Activated naive CD4-positive, alpha-beta T cell treated with anti-CD3 and anti-CD28 coated beads, Interleukin-2, amount 50 U/mL, for 24 hours (primary cell): ENCODE measurements around the gene CHN2.

Experiments used
- H3K27ac Mint-ChIP-seq: one replicate; pipeline ENCODE4 v1.8.0; 2021; ENCODE audit warnings: mild to moderate bottlenecking, mixed read lengths
- H3K27me3 Mint-ChIP-seq: one replicate; pipeline ENCODE4 v1.8.0; 2021; ENCODE audit warnings: mixed read lengths
- H3K36me3 Mint-ChIP-seq: one replicate; pipeline ENCODE4 v1.8.0; 2021; ENCODE audit warnings: mixed read lengths
- H3K4me1 Mint-ChIP-seq: one replicate; pipeline ENCODE4 v1.8.0; 2021; ENCODE audit warnings: mixed read lengths
- H3K4me3 Mint-ChIP-seq: one replicate; pipeline ENCODE4 v1.8.0; 2021; ENCODE audit warnings: mild to moderate bottlenecking, mixed read lengths
- H3K9me3 Mint-ChIP-seq: one replicate; pipeline ENCODE4 v1.8.0; 2021; ENCODE audit warnings: mixed read lengths

The CHN2 gene

GRCh38 chr7:29331163-29331562, 136.6 kb downstream of the CHN2 start:
- Mint-ChIP-seq H3K27me3 (peaks cover 5% of the 10 kb centered on the region), H3K4me3 (no peak overlapping the region), H3K36me3 (no peaks in the 10 kb centered on the region), H3K4me1 (no peaks in the 10 kb centered on the region), H3K9me3 (peaks cover 5% of the 10 kb centered on the region), H3K27ac (no peak overlapping the region)

GRCh38 chr7:29332042-29332811, 137.7 kb downstream of the CHN2 start:
- no peaks in the 10 kb centered on the region for H3K36me3 Mint-ChIP-seq
- H3K4me3 Mint-ChIP-seq = no peak overlapping the region
- H3K4me1 Mint-ChIP-seq = peaks cover 7% of the 10 kb centered on the region
- no peak overlapping the region for H3K27ac Mint-ChIP-seq
- no peaks in the 10 kb centered on the region for H3K9me3 Mint-ChIP-seq
- peaks cover 1% of the 10 kb centered on the region for H3K27me3 Mint-ChIP-seq

GRCh38 chr7:29332875-29333855, 138.6 kb downstream of the CHN2 start:
- no peak overlapping the region for H3K27ac Mint-ChIP-seq

GRCh38 chr7:29335188-29336083, 140.9 kb downstream of the CHN2 start:
- no peak overlapping the region for H3K27ac Mint-ChIP-seq
- no peak overlapping the region for H3K4me3 Mint-ChIP-seq
- H3K36me3 Mint-ChIP-seq = no peaks in the 10 kb centered on the region
- no peaks in the 10 kb centered on the region for H3K9me3 Mint-ChIP-seq
- peaks cover 14% of the 10 kb centered on the region for H3K4me1 Mint-ChIP-seq
- H3K27me3 Mint-ChIP-seq = no peaks in the 10 kb centered on the region

More at GRCh38 chr7:29332875-29333855, 138.6 kb downstream of the CHN2 start:
- Mint-ChIP-seq H3K27me3 (no peaks in the 10 kb centered on the region), H3K36me3 (no peaks in the 10 kb centered on the region), H3K4me3 (no peak overlapping the region), H3K4me1 (peaks cover 14% of the 10 kb centered on the region), H3K9me3 (no peaks in the 10 kb centered on the region)

- no peaks in the 10 kb centered on the region for H3K36me3 Mint-ChIP-seq
- no peaks in the 10 kb centered on the region for H3K27me3 Mint-ChIP-seq
- peak overlapping the region; percentile 1 for H3K4me3 Mint-ChIP-seq
- peaks cover 14% of the 10 kb centered on the region for H3K4me1 Mint-ChIP-seq
- no peak overlapping the region for H3K27ac Mint-ChIP-seq
- no peaks in the 10 kb centered on the region for H3K9me3 Mint-ChIP-seq
Measured at GRCh38 chr7:29337546-29338116, 143.1 kb downstream of the CHN2 start.

GRCh38 chr7:29340696-29341095, 146.1 kb downstream of the CHN2 start:
- peaks cover 14% of the 10 kb centered on the region for H3K4me1 Mint-ChIP-seq

GRCh38 chr7:29341156-29341555, 146.6 kb downstream of the CHN2 start:
- no peaks in the 10 kb centered on the region for H3K27me3 Mint-ChIP-seq
- H3K4me1 Mint-ChIP-seq = peaks cover 14% of the 10 kb centered on the region
- H3K4me3 Mint-ChIP-seq = no peak overlapping the region
- no peak overlapping the region for H3K27ac Mint-ChIP-seq
- no peaks in the 10 kb centered on the region for H3K9me3 Mint-ChIP-seq
- H3K36me3 Mint-ChIP-seq = no peaks in the 10 kb centered on the region

More at GRCh38 chr7:29340696-29341095, 146.1 kb downstream of the CHN2 start:
- Mint-ChIP-seq H3K9me3 (no peaks in the 10 kb centered on the region), H3K27me3 (no peaks in the 10 kb centered on the region), H3K4me3 (no peak overlapping the region), H3K36me3 (no peaks in the 10 kb centered on the region), H3K27ac (no peak overlapping the region)

GRCh38 chr7:29342761-29343160, 148.2 kb downstream of the CHN2 start:
- H3K4me1 Mint-ChIP-seq = peaks cover 2% of the 10 kb centered on the region
- no peak overlapping the region for H3K4me3 Mint-ChIP-seq
- H3K27ac Mint-ChIP-seq = no peak overlapping the region
- no peaks in the 10 kb centered on the region for H3K27me3 Mint-ChIP-seq
- no peaks in the 10 kb centered on the region for H3K36me3 Mint-ChIP-seq
- no peaks in the 10 kb centered on the region for H3K9me3 Mint-ChIP-seq

- no peaks in the 10 kb centered on the region for H3K9me3 Mint-ChIP-seq
- no peak overlapping the region for H3K27ac Mint-ChIP-seq
- no peaks in the 10 kb centered on the region for H3K36me3 Mint-ChIP-seq
- H3K27me3 Mint-ChIP-seq = no peaks in the 10 kb centered on the region
- no peaks in the 10 kb centered on the region for H3K4me1 Mint-ChIP-seq
- no peak overlapping the region for H3K4me3 Mint-ChIP-seq
Measured at GRCh38 chr7:29343399-29343798, 148.8 kb downstream of the CHN2 start.

GRCh38 chr7:29344334-29344978, 149.9 kb downstream of the CHN2 start:
- Mint-ChIP-seq H3K36me3 (no peaks in the 10 kb centered on the region), H3K4me3 (no peak overlapping the region), H3K27me3 (no peaks in the 10 kb centered on the region), H3K27ac (no peak overlapping the region), H3K4me1 (no peaks in the 10 kb centered on the region), H3K9me3 (no peaks in the 10 kb centered on the region)

- H3K9me3 Mint-ChIP-seq = no peaks in the 10 kb centered on the region
- no peak overlapping the region for H3K27ac Mint-ChIP-seq
- no peaks in the 10 kb centered on the region for H3K4me1 Mint-ChIP-seq
- H3K27me3 Mint-ChIP-seq = peaks cover 3% of the 10 kb centered on the region
- no peak overlapping the region for H3K4me3 Mint-ChIP-seq
- H3K36me3 Mint-ChIP-seq = no peaks in the 10 kb centered on the region
Measured at GRCh38 chr7:29345590-29345989, 151.0 kb downstream of the CHN2 start.

- H3K36me3 Mint-ChIP-seq = no peaks in the 10 kb centered on the region
- H3K9me3 Mint-ChIP-seq = no peaks in the 10 kb centered on the region
- peaks cover 3% of the 10 kb centered on the region for H3K27me3 Mint-ChIP-seq
- no peaks in the 10 kb centered on the region for H3K4me1 Mint-ChIP-seq
- H3K27ac Mint-ChIP-seq = no peak overlapping the region
- H3K4me3 Mint-ChIP-seq = no peak overlapping the region
Measured at GRCh38 chr7:29346231-29346978, 151.8 kb downstream of the CHN2 start.

- no peaks in the 10 kb centered on the region for H3K4me1 Mint-ChIP-seq
- no peak overlapping the region for H3K4me3 Mint-ChIP-seq
- no peaks in the 10 kb centered on the region for H3K36me3 Mint-ChIP-seq
- peaks cover 3% of the 10 kb centered on the region for H3K27me3 Mint-ChIP-seq
- no peak overlapping the region for H3K27ac Mint-ChIP-seq
- H3K9me3 Mint-ChIP-seq = no peaks in the 10 kb centered on the region
Measured at GRCh38 chr7:29349362-29349761, 154.8 kb downstream of the CHN2 start.

- no peaks in the 10 kb centered on the region for H3K9me3 Mint-ChIP-seq
- H3K27ac Mint-ChIP-seq = no peak overlapping the region
- no peaks in the 10 kb centered on the region for H3K36me3 Mint-ChIP-seq
- H3K27me3 Mint-ChIP-seq = peaks cover 3% of the 10 kb centered on the region
- H3K4me1 Mint-ChIP-seq = no peaks in the 10 kb centered on the region
- H3K4me3 Mint-ChIP-seq = no peak overlapping the region
Measured at GRCh38 chr7:29350351-29350750, 155.8 kb downstream of the CHN2 start.
